ENCODE data around the gene TMEM184A. TPM values are rescaled to one million over a fixed set of nuclear protein-coding genes. Genes with fewer than 3 reads are reported as not detected.
A peak's percentile ranks its signal among the peaks of the same experiment; 100 is the strongest.
"Not testable (repeated sequence)": the region's sequence is repeated elsewhere in the genome, so short reads cannot be mapped to it uniquely, and the experiment has no call there.

TMEM184A gene
- polyA plus RNA-seq, 5 donors, result 1.0 to 2.6 (median 2.3) TPM

DNA sequence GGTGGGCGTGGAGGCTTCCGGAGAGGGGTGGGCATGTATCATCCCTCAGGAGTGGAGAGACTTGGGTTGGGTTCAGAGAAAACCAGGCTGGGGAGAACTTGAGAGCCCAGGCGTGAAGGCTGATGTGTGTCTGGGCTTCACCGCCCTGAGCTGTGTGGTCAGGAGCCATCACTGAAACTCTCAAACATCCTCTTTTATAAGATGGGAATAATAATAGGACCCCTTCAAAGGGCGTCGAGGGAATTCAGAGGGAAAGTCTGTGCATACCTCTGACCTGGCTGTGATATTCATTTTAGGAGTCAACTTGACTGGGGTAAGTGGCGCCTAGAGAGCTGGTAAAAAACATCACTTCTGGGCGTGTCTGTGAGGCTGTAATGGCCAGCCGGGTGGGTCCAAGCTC, 34.9 kb upstream of the TMEM184A start:
- no peak for DNase-seq

DNA sequence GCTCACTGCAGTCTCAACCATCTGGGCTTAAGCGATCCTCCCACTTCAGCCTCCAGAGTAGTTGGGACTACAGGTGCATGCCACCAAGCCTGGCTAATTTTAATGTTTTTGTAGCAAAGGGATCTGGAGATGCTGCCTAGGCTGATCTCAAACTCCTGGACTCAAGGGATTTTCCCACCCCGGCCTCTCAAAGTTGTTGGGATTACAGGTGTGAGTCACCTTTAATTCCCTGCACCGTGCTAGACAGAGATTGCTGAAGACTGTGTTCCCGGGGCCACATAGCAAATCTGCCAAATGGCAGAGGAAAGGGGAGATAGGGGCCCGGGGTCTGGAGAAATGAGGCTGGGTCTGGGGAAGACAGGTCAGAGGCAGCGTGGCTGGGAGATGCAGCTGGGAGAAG, 34.5 kb upstream of the TMEM184A start:
- DNase-seq, result no peak

DNA sequence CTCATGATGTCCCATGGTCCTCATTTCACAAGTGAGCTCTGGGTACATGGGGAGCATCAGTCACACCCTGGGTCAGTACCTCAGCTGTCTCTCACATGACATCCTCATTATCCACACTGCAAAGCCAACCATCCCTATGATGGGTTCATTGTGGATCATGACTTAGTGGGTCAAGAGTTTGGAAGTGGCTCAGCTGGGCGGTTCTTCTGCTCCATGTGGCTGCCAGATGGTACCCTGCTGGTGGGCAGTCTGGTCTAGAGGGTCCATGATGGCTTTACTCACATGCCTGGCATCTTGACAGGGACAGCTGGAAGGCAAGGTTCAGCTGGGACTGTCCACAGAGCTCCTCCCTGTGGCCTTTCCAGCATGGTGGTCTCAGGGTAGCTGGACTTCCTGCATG, 33.0 kb upstream of the TMEM184A start:
- no peak for DNase-seq

DNA sequence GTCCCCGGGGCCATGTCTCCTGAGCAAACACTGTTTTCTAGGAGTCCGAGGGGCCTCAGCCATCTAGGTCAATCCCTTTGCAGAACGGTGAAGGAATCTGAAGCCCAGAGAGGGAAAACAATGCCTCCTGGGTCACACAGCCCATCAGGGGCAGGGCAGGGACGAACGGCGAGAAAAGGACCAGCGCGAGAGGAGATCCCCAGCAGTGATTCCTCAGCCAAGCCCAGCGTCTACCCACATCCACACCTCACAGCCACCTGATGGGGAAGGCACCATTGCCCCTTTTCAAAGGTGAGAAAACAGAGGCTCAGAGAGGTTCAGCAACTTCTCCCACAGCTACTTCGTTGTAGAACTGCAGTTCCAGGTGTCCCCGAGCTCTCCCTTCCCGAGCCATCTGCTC, 31.7 kb upstream of the TMEM184A start:
- no peak for DNase-seq

DNA sequence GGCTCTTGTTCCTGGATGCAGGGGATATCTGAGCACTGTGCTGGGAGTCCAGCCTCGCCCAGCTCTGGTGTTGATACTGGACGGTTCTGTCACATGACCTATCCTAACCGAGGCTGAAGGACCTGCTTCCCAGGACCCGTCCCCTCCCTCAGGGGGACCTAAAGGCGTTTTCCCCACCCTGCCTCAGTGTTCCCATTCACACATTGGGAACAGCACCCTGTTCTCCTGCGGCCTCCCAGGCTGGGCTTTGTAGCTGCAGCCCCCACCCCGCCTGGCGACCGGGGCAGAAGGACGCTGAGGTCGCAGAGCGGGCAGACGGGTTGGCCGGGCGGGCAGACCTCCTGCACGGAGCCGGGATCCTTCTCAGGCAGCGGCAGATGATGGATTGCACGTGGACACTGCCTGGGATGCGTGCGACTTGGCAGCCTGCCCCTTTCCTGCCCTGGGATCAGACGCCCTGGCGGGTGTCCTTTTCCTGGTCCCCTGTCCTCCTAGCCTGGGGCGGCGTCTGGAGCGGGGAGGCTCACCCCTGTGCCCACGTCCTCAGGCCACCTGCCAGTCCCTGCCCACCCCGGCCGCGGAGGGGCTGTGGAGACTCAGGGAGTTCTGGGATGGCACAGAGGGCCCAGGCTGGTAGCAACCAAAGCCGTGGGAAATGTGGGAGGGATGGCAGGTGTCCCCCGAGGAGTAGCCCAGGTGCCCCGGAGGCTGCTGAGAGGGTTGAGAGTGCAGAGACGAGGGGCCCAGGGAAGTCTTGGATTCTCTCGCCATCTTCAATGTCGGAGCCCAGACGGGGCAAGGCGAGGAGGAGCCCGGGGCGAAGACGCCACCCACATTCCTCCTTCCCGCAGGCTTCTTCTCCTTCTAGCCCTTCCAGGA, 31.1 kb upstream of the TMEM184A start:
- no peak for DNase-seq

DNA sequence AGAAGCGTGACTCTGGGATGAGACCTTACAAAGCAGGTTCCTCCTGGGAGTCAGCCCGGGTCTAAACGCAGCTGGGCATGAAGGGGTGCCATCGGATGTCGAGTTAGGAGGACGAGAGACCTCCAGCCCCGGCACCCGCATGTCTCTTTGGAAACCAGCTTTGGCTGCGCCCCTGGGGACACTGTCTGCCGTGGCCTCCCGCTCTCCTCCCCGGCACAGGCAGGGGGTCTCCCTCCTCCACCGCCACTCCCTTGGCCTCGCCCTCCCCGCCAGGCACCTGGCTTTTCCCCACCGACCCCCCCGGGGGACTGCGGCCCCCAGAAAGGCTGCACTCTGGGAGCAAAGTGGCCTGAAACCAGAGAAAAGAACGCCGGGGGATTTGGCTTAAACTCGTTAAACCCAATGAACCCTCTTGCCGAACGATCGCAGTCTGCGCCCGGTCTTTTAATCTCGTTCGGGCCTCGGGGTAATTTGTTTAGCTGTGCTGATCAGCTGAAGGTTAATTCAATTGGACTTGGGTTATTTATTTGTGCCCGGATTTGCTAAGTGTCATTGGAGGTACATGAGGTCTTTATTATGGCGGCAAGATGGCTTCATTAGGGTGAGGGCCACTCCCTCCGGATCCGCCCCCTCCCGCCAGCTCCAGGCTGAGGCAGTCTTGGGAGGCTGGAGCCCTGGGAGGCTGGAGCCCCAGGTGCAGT, 30.3 kb upstream of the TMEM184A start:
- DNase-seq, result no peak

DNA sequence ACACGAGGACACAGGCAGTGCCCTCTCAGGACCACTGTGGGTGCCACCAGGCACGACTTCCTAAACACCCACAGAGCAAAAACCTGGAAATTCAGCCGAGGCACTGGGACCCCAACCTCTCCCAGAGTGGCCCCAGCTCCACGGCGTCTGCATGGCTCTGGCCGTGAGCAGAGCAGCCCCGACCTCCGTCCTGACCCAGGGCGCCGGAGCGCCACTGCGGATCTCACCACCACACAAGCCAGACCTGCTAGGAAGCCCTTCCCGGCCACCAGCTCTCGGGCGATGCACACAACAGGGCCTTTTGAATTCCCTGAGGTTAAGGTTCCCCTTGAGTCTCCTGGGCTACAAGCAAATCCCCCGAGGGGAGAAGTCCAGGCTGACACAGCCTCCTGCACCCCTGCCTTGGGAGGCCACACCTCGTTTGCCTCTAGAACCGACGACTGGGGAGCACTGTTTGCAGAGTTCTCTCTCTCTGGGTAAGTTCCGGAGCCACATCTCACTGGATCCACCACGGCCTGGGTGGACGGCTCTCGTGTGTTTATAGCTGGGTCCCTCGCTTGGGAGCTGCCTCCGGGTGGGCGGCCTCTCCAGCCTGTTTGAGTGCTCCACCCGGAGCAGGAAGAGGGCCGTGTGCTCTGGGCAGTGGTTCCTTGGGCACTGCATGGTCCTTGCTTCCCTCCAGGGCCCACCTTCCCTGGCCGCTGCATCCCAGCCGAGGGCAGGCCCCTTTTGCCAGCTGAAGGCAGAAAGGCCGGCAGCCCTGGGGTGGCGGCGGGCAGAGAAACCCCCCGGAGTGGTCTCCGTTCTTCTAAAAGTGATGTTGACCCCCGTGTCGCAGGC, 29.4 kb upstream of the TMEM184A start:
- DNase-seq, result no peak

DNA sequence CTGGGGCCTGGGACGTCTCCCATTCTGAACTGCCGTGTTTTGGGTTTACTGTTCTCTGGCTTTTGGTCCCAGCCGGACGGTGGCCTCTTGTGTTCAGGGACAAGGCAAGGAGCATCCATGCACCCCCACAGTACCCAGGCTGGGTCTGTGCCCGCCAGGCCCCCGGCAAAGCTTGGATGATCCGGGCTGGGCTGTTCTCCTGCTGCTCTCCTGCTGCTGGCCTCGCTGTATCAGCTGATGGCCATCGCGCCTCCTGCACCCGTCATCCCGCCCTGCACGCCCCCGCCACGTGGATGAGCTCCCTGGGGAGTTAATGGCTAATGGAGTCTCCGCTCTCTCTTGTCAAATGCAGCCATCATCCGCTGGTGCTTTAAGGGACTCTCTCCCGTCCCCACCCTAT, 28.7 kb upstream of the TMEM184A start:
- no peak for DNase-seq

DNA sequence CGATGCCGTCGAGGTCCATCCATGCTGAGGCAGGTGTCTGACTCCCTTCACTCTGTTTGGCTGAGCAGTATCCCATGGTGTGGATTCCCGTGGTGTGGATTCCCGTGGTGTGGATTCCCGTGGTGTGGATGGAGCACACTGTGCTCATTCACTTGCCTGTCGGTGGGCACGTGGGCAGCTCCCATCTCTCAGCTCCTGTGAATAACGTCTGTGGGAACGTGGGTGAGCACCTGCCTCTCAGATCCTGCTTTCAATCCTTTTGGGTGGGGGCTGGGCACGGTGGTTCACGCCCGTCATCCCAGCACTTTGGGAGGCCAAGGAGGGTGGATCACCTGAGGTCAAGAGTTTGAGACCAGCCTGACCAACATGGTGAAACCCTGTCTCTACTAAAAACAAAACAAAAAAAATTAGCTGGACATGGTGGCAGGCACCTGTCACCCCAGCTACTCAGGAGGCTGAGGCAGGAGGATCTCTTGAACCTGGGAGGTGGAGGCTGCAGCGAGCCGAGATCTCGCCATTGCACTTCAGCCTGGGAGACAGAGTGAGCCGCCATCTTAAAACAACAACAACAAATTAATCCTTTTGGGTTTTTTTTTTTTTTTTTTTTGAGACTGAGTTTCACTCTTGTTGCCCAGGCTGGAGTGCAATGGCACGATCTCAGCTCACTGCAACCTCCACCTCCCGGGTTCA, 27.4 kb upstream of the TMEM184A start:
- not testable (repeated sequence) for DNase-seq

DNA sequence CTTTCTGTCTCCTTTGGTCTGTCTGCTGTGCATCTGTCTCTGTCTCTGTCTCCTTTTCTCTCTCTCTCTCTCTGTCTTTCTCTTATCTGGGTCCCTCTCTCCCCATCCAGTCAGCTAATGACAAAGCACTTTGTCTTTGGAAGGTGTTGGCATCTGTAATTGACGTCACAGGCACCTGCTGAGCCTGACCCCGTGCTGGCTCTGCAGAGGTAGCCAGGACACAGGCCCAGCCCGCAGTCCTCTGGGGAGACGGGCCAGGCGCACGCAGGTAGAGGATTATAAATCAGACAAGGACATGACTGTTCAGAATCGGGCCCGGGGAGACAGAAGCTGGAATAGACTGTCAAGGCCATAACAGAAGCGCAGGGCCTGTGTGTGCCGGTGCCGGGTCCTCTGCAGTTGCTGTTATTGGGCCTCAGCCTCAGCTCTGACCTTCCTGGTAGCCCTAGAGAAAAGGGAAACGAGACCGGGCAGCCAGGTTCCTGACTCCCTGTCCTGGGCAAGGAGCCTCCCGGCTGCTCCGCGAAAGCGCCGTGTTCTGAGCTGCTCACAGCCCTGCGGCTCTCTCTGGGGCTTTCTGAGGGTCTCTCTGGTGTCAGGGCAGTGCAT, 24.5 kb upstream of the TMEM184A start:
- DNase-seq, result no peak

DNA sequence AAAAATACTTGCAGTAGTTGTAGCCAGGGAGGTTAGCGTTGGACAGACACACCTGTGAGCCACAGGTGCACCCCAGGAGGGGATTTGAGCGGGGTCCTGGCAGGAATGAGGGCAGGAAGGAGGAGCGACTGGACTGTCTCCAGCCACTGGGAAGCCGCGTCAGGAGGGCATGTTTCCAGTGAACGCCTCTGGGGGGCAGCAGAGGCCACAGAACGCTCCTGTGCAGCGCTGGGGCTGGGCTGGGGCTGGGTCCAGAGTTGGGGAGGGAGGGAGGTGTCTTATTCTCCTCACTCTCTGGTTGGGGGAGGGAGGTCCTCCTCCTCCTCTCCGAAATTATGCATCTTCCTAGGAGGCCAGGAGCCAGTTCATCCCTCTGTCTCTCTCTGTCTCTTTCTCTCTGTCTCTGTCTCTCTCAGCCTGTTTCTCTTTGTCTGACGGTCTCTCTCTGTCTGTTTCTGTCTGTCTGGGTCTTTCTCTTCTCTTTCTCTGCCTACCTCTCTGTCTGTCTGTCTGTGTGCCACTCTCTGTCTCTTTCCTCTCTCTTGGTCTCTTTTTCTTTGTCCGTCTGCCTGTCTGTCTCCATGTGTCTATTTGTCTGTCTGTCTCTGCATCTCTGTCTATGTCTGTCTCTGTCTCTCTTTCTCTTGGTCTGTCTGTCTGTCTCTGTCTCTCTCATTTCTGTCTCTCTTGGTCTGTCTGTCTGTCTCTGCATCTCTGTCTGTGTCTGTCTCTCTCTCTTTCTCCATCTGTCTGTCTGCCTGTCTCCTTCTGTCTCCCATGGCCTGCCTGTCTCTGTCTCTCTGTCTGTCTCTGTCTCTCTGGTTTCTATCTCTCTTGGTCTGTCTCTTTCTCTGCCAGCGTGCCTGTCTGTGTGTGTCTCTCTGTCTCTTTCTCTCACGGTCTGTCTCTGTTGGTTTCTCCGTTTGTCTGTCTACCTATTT, 23.7 kb upstream of the TMEM184A start:
- DNase-seq, result peak in 1 of 2 donors; percentile 47

DNA sequence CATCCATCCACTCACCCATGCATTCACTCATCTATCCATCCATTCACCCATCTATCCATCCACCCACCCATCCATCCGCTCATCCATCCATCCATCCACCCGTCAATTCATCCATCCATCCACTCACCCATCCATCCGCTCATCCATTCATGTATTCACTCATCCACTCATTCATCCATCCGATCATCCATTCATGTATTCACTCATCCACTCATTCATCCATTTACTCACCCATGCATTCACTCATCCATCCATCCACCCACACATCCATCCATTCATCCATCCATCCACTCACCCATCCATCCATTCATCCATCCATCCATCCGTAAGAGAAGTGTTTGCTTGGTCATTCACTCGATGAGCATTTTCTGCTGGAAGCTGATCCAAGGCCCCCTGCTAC, 22.5 kb upstream of the TMEM184A start:
- no peak for DNase-seq

DNA sequence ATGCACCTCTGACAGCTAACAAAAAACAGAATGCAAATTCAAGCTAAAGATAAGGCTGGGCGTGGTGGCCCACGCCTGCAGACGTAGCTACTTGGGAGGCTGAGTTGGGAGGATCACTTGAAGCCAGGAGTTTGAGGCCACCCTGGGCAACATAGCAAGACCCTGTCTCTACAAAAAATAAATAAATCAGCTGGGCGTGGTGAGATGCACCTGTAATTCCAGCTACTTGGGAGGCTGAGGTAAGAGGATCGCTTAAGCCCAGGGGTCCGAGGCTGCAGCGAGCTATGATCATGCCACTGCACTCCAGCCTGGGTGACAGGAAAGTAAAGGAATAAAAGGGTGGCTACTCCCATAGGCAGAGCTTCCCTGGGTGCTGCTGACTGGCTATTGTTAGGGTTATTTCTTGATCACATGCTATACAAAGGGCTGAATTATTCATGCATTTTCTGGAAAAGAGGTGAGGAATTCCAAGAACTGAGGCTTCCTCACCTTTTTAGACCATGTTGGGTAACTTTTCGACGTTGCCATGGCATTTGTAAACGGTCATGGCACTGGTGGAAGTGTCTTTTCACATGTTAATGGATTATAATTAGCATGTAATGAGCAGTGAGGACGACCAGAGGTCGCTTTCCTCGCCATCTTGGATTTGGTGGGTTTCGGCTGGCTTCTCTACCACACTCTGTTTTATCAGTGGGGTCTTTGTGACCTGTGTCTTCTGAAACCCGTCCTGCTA, 20.7 kb upstream of the TMEM184A start:
- DNase-seq, result no peak

DNA sequence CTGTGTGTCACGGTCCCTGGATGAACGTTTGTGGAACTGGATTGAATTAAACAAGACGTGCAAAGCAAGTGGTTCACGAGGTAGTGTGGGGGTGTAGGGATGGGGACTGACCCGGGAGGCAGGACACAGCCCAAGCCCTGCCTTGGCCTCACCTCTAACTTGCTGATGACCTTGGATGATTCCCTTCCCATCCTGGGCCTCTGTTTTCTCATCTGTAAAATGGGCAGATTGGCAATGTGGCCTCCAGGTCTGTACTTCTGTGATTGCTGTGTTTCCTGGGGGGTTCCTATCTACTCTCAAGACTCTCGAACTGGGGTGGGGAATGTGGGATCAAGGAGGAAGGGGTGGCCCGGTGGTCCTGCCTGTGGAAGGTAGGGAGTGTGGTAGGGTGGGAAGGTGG, 19.8 kb upstream of the TMEM184A start:
- no peak for DNase-seq

DNA sequence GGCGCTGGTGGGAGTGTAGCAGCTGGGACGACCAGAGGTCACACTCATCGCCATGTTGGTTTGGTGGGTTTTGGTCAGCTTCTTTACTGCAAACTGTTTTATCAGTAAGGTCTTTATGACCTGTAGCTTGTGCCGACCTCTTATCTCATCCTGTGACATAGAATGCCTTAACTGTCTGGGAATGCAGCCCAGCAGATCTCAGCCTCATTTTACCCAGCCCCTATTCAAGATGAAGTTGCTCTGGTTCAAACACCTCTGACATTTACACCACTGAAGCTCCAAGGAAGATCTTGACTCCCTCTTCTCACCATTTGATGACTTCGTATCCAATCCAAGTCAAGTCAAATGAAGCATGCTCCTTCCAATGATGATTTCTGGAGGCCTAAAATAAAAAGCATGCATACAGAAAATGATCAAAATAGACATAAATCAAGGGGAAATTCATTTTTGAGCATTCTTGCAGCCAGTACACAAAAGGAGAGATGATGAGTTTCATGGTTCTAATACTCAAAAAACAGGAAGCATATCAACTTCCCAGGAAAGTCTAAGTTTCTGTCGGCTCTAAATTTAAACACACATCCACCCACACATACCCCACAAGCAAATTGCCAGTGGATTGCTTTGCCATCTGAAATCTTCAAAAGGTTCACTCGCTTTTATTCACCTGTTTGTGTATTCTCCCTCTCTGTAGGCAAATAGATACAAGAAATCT, 16.3 kb upstream of the TMEM184A start:
- no peak for DNase-seq

DNA sequence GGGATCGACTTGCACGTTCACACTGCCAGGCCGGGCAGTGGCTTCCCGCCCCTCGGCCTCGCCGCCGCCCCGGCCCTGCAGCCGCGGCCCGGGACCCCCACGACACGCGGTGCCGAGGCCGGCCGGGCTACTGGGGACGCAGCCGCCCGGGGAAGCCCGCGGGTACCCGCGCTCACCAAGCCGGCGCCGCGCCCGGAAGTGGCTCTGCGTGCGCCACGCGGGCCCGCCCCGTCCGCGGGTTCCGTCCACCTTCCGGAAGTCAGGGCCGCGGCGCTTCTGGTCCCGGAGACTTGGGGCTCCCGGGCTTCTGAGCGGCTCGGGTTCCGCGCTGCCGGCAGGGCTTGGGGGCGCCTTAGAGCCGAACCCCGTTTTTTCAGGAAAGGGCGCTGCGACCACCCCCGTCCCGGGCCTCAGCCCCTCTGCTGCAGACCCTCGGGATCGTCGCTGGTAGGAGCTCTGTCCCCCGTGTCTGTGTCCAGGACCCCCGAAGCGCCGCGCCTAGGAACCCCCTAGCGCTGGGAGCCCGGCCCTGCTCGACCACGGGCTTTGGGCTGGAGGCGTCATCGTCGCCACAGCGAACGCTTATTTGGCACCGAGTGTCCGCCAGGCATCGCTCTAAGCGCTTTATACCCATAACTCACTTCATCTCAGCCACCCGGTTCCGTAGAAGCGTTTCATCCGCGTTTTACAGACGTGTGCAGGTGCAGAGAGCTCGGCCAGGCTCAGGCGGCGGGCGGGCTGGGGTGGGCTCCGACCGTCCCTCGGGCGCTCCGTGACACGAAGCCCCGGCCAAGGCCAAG, 14.0 kb upstream of the TMEM184A start, which contains the start of gene PSMG3:
TSS of gene PSMG3 (minus strand) at position 200 of the 800 bp plus-strand sequence. CDS start 693 bp downstream, outside the sequence.
- peak; percentile 86 to 87 for DNase-seq

DNA sequence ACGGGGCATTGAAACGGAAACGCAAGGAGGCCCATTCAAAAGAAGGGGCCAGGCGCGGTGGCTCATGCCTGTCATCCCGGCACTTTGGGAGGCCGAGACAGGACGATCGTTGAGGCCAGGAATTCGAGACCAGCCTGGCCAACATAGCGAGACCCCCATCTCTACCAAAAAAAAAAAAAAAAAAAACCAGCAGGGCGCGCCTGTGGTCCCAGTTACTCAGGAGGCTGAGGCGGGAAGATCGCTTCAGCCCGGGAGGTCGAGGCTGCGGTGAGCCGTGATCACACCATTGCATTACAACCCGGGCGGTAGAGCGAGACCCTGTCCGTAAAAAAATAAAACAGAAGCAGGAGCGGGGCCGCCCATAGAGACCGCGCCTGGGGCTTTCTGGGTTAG, 13.4 kb upstream of the TMEM184A start:
- no peak for DNase-seq

DNA sequence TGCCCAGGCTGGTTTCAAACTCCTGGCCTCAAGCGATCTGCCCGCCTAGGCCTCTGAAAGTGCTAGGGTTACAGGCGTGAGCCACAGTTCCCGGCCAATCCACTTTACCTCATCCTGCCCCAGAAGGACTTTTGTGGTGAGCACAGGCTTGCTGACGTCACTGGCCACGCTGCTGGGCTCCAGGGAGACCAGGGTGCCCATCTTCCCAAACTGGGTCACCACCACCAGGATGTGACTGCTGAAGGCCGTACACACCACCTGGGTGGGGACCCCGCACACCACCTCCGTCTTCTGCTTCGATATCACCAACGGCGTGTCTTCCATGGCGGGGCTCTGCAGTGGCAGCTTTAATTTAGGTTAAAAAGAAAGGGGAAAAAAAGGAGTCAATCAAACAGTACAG, 13.0 kb upstream of the TMEM184A start:
- no peak for DNase-seq
